Endothelial cell of umbilical vein (primary cell): ENCODE data around the gene CCHCR1.

Experiments
- EZH2 ChIP-seq: IDR thresholded peaks from 2 replicates; pipeline ENCODE4 v1.6.1; 2012; ENCODE audit warnings: borderline replicate concordance, low read depth, mild to moderate bottlenecking, moderate library complexity, low read length, inconsistent platforms; ENCODE audit not compliant: severe bottlenecking
- TF ChIP-seq, protein P1 (sequence below), 2 donors: IDR thresholded peaks; 1 replicate in 1 of 2; 2 replicates in 1 of 2; pipeline ENCODE4 v1.5.1; 2011; ENCODE audit warnings: low read length in 2 of 2, mild to moderate bottlenecking in 2 of 2, moderate library complexity in 2 of 2, control low read depth in 1 of 2, inconsistent platforms in 1 of 2, low read depth in 1 of 2; ENCODE audit not compliant: insufficient read depth in 1 of 2; ENCODE audit errors: extremely low read depth in 1 of 2

DNA sequence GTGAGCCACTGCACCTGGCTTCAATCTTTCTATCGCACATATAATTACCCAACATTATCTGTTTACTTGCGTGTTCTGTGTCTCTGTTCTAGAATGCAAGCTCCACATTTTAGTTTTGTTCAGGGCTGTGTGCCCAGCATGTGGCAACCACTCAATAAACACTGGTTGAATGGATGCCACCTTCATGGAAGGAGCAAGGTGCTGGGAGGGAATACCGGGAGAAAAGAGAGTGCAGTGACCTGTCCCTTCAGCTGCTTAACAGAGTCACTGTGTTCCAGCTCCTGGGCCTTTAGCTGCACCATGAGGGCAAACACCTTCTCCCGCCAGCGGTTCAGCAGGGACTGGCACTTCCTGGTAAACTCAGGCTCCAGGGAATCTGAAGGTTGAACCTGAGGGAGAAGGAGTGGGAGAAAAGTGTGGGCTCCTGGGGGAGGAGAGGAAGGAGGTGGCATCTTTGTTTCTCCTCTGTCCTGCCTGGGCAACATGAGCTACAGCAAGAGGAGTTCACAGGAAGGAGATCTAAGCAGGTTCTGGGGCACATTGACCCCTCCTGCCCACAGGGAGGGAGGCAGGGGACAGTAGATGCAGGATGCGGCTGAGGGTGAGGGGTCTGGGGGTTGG lies 7.7 kb downstream of the CCHCR1 start:
- no peak for TF ChIP-seq EZH2
- TF ChIP-seq, protein P1, sequence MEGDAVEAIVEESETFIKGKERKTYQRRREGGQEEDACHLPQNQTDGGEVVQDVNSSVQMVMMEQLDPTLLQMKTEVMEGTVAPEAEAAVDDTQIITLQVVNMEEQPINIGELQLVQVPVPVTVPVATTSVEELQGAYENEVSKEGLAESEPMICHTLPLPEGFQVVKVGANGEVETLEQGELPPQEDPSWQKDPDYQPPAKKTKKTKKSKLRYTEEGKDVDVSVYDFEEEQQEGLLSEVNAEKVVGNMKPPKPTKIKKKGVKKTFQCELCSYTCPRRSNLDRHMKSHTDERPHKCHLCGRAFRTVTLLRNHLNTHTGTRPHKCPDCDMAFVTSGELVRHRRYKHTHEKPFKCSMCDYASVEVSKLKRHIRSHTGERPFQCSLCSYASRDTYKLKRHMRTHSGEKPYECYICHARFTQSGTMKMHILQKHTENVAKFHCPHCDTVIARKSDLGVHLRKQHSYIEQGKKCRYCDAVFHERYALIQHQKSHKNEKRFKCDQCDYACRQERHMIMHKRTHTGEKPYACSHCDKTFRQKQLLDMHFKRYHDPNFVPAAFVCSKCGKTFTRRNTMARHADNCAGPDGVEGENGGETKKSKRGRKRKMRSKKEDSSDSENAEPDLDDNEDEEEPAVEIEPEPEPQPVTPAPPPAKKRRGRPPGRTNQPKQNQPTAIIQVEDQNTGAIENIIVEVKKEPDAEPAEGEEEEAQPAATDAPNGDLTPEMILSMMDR (IDR thresholded peaks at IDR 0.05; ENCODE audit: extremely low read depth in 1 of 2, insufficient read depth in 1 of 2, low read depth in 1 of 2, low read length in 2 of 2), result no peak
